Hepatocyte (in vitro differentiated cells): ENCODE measurements around the gene FRMPD4. TPM values are rescaled to one million over a fixed set of nuclear protein-coding genes. Genes with fewer than 3 reads are reported as not detected.

ENCODE experiments used
- DNase-seq: peaks from one replicate; pipeline ENCODE4 v3.0.0-alpha.2; 2016; ENCODE audit warnings: low spot score
- H2AFZ ChIP-seq: fragments of 200-600 bp; sonication (generic); 2 replicates; pipeline ENCODE4 v1.6.0; 2016; ENCODE audit warnings: antibody characterized with exemption, mild to moderate bottlenecking
- H3K27ac ChIP-seq: fragments of 200-600 bp; sonication (generic); 2 replicates; pipeline ENCODE4 v1.5.1; 2016; ENCODE audit warnings: mild to moderate bottlenecking
- H3K27me3 ChIP-seq: fragments of 200-600 bp; sonication (generic); 2 replicates; pipeline ENCODE4 v1.6.1; 2016
- H3K36me3 ChIP-seq: fragments of 200-600 bp; sonication (generic); replicated peaks from 2 replicates; pipeline ENCODE4 v1.5.1; 2016; ENCODE audit warnings: low read depth; ENCODE audit not compliant: insufficient read depth
- H3K4me1 ChIP-seq: fragments of 200-600 bp; sonication (generic); 2 replicates; pipeline ENCODE4 v1.5.1; 2016; ENCODE audit warnings: mild to moderate bottlenecking, moderate library complexity; ENCODE audit not compliant: insufficient read depth
- H3K4me2 ChIP-seq: fragments of 200-600 bp; sonication (generic); 2 replicates; pipeline ENCODE4 v1.6.0; 2016
- H3K4me3 ChIP-seq: fragments of 200-600 bp; sonication (generic); 2 replicates; pipeline ENCODE4 v1.5.1; 2016; ENCODE audit warnings: mild to moderate bottlenecking
- H3K79me2 ChIP-seq: fragments of 200-600 bp; sonication (generic); 2 replicates; pipeline ENCODE4 v1.6.0; 2017; ENCODE audit warnings: mild to moderate bottlenecking
- H3K9me2 ChIP-seq: fragments of 200-600 bp; sonication (generic); replicated peaks from 2 replicates; pipeline ENCODE4 v1.6.0; 2017; ENCODE audit warnings: mild to moderate bottlenecking; ENCODE audit not compliant: insufficient read depth
- H3K9me3 ChIP-seq: fragments of 200-600 bp; sonication (generic); 2 replicates; pipeline ENCODE4 v1.5.1; 2016; ENCODE audit warnings: low read depth, mild to moderate bottlenecking
- H4K20me1 ChIP-seq: fragments of 200-600 bp; sonication (generic); 2 replicates; pipeline ENCODE4 v1.6.0; 2016; ENCODE audit warnings: mild to moderate bottlenecking; ENCODE audit not compliant: insufficient read depth, poor library complexity, severe bottlenecking
- EZH2 ChIP-seq: fragments of 200-600 bp; sonication (generic); IDR thresholded peaks from 2 replicates; pipeline ENCODE4 v1.6.1; 2016; ENCODE audit warnings: antibody characterized with exemption, mild to moderate bottlenecking, borderline replicate concordance
- EZH2phosphoT487 ChIP-seq: fragments of 200-600 bp; sonication (generic); IDR thresholded peaks from one replicate; pipeline ENCODE4 v1.6.1; 2018; ENCODE audit warnings: antibody characterized with exemption, mild to moderate bottlenecking, low read depth, moderate library complexity; ENCODE audit not compliant: unreplicated experiment, severe bottlenecking
- WGBS: methylation state at CpG from one replicate; pipeline ENCODE4 v1.1.6; 2016; ENCODE audit warnings: low lambda C conversion rate; ENCODE audit errors: missing lambda C conversion rate; 5-methylcytosine and 5-hydroxymethylcytosine counted together
- polyA plus RNA-seq: library from polyadenylated mRNA; unstranded; fragments of >200 nt; fragmentation: Nextera tagmentation; extraction: Ambion mirVana; gene quantifications from 2 replicates; pipeline ENCODE4 v1.2.1, GENCODE V29; 2016
- total RNA-seq: library from RNA; depleted of rRNA; stranded (reverse); fragments of >200 nt; gene quantifications from 2 replicates; pipeline ENCODE4 v1.2.3, GENCODE V29; 2014
- TF ChIP-seq, protein P1 (sequence below): fragments of 200-600 bp; sonication (generic); IDR thresholded peaks from 2 replicates; pipeline ENCODE4 v1.5.1; 2016; ENCODE audit warnings: antibody characterized with exemption, mild to moderate bottlenecking; ENCODE audit not compliant: poor library complexity

FRMPD4 gene
- total and polyA plus RNA-seq, 2 experiments from 2014 or later: 0.23 TPM; not detected in 1

GRCh38 chrX:12446342-12447075 lies 308.2 kb downstream of the FRMPD4 start:
- Histone ChIP-seq H3K9me3 (no peaks in the 10 kb centered on the region), H3K27me3 (no peaks in the 10 kb centered on the region), H2AFZ (no peak overlapping the region), H3K4me1 (no peaks in the 10 kb centered on the region), H3K9me2 (peaks cover 3% of the 10 kb centered on the region), H3K4me2 (no peak overlapping the region), H3K27ac (no peak overlapping the region), H3K36me3 (no peaks in the 10 kb centered on the region), H4K20me1 (no peaks in the 10 kb centered on the region), H3K79me2 (no peaks in the 10 kb centered on the region), H3K4me3 (no peak overlapping the region)
- TF ChIP-seq EZH2phosphoT487 (no peak), EZH2 (no peak)
- TF ChIP-seq, protein P1, sequence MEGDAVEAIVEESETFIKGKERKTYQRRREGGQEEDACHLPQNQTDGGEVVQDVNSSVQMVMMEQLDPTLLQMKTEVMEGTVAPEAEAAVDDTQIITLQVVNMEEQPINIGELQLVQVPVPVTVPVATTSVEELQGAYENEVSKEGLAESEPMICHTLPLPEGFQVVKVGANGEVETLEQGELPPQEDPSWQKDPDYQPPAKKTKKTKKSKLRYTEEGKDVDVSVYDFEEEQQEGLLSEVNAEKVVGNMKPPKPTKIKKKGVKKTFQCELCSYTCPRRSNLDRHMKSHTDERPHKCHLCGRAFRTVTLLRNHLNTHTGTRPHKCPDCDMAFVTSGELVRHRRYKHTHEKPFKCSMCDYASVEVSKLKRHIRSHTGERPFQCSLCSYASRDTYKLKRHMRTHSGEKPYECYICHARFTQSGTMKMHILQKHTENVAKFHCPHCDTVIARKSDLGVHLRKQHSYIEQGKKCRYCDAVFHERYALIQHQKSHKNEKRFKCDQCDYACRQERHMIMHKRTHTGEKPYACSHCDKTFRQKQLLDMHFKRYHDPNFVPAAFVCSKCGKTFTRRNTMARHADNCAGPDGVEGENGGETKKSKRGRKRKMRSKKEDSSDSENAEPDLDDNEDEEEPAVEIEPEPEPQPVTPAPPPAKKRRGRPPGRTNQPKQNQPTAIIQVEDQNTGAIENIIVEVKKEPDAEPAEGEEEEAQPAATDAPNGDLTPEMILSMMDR: no peak
- 72% methylated on average over 7 of the region's 7 CpGs for WGBS
- DNase-seq: no peak

DNA sequence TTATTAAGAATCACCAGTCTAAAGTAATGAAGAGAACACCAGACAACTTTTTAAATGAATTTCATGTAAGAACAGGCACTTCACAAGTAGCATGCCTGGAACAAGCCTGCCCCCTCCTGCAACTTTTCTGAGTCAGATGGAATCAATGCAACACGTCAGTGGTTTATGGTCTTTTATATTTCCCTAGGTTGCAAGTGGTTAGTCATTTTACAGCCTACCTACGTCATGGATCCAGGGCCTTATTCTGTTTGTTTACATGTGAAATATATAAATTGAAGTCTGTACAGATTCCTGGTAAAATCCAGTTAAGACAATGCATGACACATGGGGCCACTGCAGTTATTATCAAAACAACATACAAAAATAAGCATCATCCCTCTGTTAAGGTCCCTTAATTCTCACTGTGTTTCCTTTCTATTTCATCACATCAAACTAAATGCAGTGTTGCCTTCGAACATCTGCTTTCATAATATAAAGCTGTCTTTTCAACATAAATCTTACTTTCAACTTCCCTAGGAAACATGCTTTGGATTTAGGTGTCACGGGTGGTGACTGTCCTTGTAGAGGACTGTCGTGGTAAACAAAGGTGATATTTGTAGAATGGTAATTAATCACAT lies 309.3 kb downstream of the FRMPD4 start:
- Histone ChIP-seq H3K27ac (no peak overlapping the region), H3K27me3 (no peaks in the 10 kb centered on the region), H4K20me1 (no peaks in the 10 kb centered on the region), H3K4me2 (no peak overlapping the region), H3K9me2 (peaks cover 3% of the 10 kb centered on the region), H3K4me1 (no peaks in the 10 kb centered on the region), H3K4me3 (no peak overlapping the region), H2AFZ (no peak overlapping the region), H3K9me3 (no peaks in the 10 kb centered on the region), H3K36me3 (no peaks in the 10 kb centered on the region), H3K79me2 (no peaks in the 10 kb centered on the region)
- TF ChIP-seq EZH2phosphoT487: no peak
- no peak for TF ChIP-seq EZH2
- TF ChIP-seq, protein P1: peak; percentile 17
- DNase-seq: peak; percentile 43
- WGBS: 60% methylated on average over 5 of the region's 5 CpGs

- no peaks in the 10 kb centered on the region for H3K27me3 ChIP-seq
- no peak overlapping the region for H3K27ac ChIP-seq
- peaks cover 3% of the 10 kb centered on the region for H3K9me2 ChIP-seq
- no peaks in the 10 kb centered on the region for H4K20me1 ChIP-seq
- H3K4me1 ChIP-seq: no peaks in the 10 kb centered on the region
- no peaks in the 10 kb centered on the region for H3K36me3 ChIP-seq
- H3K4me3 ChIP-seq: no peak overlapping the region
- no peak overlapping the region for H2AFZ ChIP-seq
- DNase-seq: no peak
- no peaks in the 10 kb centered on the region for H3K9me3 ChIP-seq
- 57% methylated on average over 2 of the region's 2 CpGs for WGBS
- no peak overlapping the region for H3K4me2 ChIP-seq
- no peaks in the 10 kb centered on the region for H3K79me2 ChIP-seq
- TF ChIP-seq EZH2 (no peak), EZH2phosphoT487 (no peak)
- TF ChIP-seq, protein P1: no peak
Observed at GRCh38 chrX:12452268-12452667, 314.0 kb downstream of the FRMPD4 start.
